Peyer's patch (tissue), 4 donors: ENCODE measurements around the gene PTPN14. TPM values are rescaled to one million over a fixed set of nuclear protein-coding genes. Genes with fewer than 3 reads are reported as not detected.

Experiments used
- DNase-seq, 3 donors: peaks; one replicate each; pipeline ENCODE4 v3.0.0-alpha.2; 2017 to 2019
- H3K27ac ChIP-seq, 4 donors: fragments of 200-600 bp; sonication (generic); one replicate each; pipeline ENCODE4 v1.5.1; 2016 to 2019
- H3K27me3 ChIP-seq, 2 donors: fragments of 200-600 bp; sonication (generic); one replicate each; pipeline ENCODE4 v1.5.1; 2019
- H3K36me3 ChIP-seq, 3 donors: fragments of 200-600 bp; sonication (generic); one replicate each; pipeline ENCODE4 v1.5.1; 2016 to 2019
- H3K4me1 ChIP-seq, 4 donors: fragments of 200-600 bp; sonication (generic); one replicate each; pipeline ENCODE4 v1.5.1; 2016 to 2019
- H3K4me3 ChIP-seq, 4 donors: fragments of 200-600 bp; sonication (generic); 1 replicate in 3 of 4; 2 replicates in 1 of 4; pipeline ENCODE4 v1.5.1; 2016 to 2019; ENCODE audit warnings: mild to moderate bottlenecking in 1 of 4
- H3K9me3 ChIP-seq, 4 donors: fragments of 200-600 bp; sonication (generic); one replicate each; pipeline ENCODE4 v1.5.1; 2016 to 2019; ENCODE audit warnings: mild to moderate bottlenecking in 1 of 4
- CTCF ChIP-seq, 6 experiments: fragments of 450-650 bp in 4 of 6; fragments of 200-600 bp in 2 of 6; sonication (generic) in 1 of 6; IDR thresholded peaks; one replicate each; pipeline ENCODE4 v1.5.1; 2017 to 2019; ENCODE audit warnings: antibody characterized with exemption in 6 of 6, mild to moderate bottlenecking in 3 of 6, moderate library complexity in 1 of 6
- POLR2A ChIP-seq, 2 donors: fragments of 450-650 bp; IDR thresholded peaks; one replicate each; pipeline ENCODE4 v1.5.1; 2017; ENCODE audit warnings: antibody characterized with exemption in 2 of 2, mild to moderate bottlenecking in 2 of 2, moderate library complexity in 2 of 2
- total RNA-seq, 4 donors: library from RNA; depleted of rRNA; stranded (reverse); fragments of >200 nt; gene quantifications; one replicate each; pipeline ENCODE4 v1.1.0, GENCODE V29; 2016

PTPN14 gene
- total RNA-seq, 4 donors from 2014 or later, result 1.9 to 6.6 (median 4.2) TPM

- no peak overlapping the region for H3K4me3 ChIP-seq
- H3K27me3 ChIP-seq, result no peaks in the 10 kb centered on the region
- no peaks in the 10 kb centered on the region for H3K4me1 ChIP-seq
- no peaks in the 10 kb centered on the region for H3K9me3 ChIP-seq
- no peak for DNase-seq
- H3K27ac ChIP-seq, result no peak overlapping the region
- no peak for TF ChIP-seq POLR2A (IDR thresholded peaks at IDR 0.05)
- no peak for TF ChIP-seq CTCF (IDR thresholded peaks at IDR 0.05)
- H3K36me3 ChIP-seq, result no peaks in the 10 kb centered on the region
Observed at GRCh38 chr1:214474467-214474866, 76.9 kb downstream of the PTPN14 start.

- Histone ChIP-seq H3K4me1 (no peaks in the 10 kb centered on the region), H3K9me3 (no peaks in the 10 kb centered on the region), H3K4me3 (no peak overlapping the region), H3K36me3 (no peaks in the 10 kb centered on the region), H3K27me3 (no peaks in the 10 kb centered on the region), H3K27ac (no peak overlapping the region)
- no peak for DNase-seq
- TF ChIP-seq CTCF (IDR thresholded peaks at IDR 0.05) (no peak), POLR2A (IDR thresholded peaks at IDR 0.05) (no peak)
Observed at GRCh38 chr1:214473862-214474261, 77.5 kb downstream of the PTPN14 start.

- no peak overlapping the region for H3K4me3 ChIP-seq
- H3K4me1 ChIP-seq, result no peaks in the 10 kb centered on the region
- H3K36me3 ChIP-seq, result no peaks in the 10 kb centered on the region
- DNase-seq, result no peak
- H3K27me3 ChIP-seq, result no peaks in the 10 kb centered on the region
- no peak overlapping the region for H3K27ac ChIP-seq
- H3K9me3 ChIP-seq, result no peaks in the 10 kb centered on the region
- TF ChIP-seq CTCF (IDR thresholded peaks at IDR 0.05) (no peak), POLR2A (IDR thresholded peaks at IDR 0.05) (no peak)
Observed at GRCh38 chr1:214473387-214473786, 78.0 kb downstream of the PTPN14 start.

DNA sequence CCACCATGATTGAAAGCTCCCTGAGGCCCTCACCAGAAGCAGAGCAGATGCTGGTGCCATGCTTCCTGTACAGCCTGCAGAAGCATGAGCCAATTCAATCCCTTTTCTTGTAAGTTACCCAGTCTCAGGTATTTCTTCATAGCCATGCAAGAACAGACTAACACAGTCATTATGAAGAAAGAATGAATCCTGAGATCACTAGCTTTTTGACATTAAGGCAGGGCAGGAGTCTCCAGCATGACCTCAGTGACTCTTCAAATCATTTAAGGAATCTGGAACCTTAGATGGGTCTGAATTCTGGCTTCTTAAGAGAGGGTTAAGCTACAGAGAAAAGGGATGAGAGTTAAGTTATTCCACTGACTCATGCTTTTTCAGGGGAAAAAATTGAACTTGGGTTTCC is 79.0 kb downstream of the PTPN14 start:
- no peak overlapping the region for H3K27ac ChIP-seq

GRCh38 chr1:214471458-214471857 is 79.9 kb downstream of the PTPN14 start:
- TF ChIP-seq CTCF (IDR thresholded peaks at IDR 0.05) (no peak), POLR2A (IDR thresholded peaks at IDR 0.05) (no peak)
- Histone ChIP-seq H3K27ac (no peak overlapping the region), H3K9me3 (no peaks in the 10 kb centered on the region), H3K36me3 (no peaks in the 10 kb centered on the region), H3K4me3 (no peak overlapping the region), H3K4me1 (no peaks in the 10 kb centered on the region), H3K27me3 (no peaks in the 10 kb centered on the region)
- no peak for DNase-seq

More for the DNA sequence above, 79.0 kb downstream of the PTPN14 start:
- Histone ChIP-seq H3K4me1 (no peaks in the 10 kb centered on the region), H3K36me3 (no peaks in the 10 kb centered on the region), H3K27me3 (no peaks in the 10 kb centered on the region), H3K9me3 (no peaks in the 10 kb centered on the region), H3K4me3 (no peak overlapping the region)
- no peak for DNase-seq
- TF ChIP-seq POLR2A (IDR thresholded peaks at IDR 0.05) (no peak), CTCF (IDR thresholded peaks at IDR 0.05) (no peak)

GRCh38 chr1:214470132-214470531 is 81.3 kb downstream of the PTPN14 start:
- H3K9me3 ChIP-seq, result no peaks in the 10 kb centered on the region
- H3K27me3 ChIP-seq, result no peaks in the 10 kb centered on the region
- H3K36me3 ChIP-seq, result no peaks in the 10 kb centered on the region
- H3K4me3 ChIP-seq, result no peak overlapping the region
- H3K4me1 ChIP-seq, result no peaks in the 10 kb centered on the region
- DNase-seq, result no peak
- TF ChIP-seq POLR2A (IDR thresholded peaks at IDR 0.05), result no peak
- TF ChIP-seq CTCF (IDR thresholded peaks at IDR 0.05), result no peak
- no peak overlapping the region for H3K27ac ChIP-seq
